SU-DHL-6 (cell line): ENCODE measurements around the gene TENM4.

Experiments used
- H2AFZ ChIP-seq: fragments of 200-600 bp; sonication (generic); 2 replicates; pipeline ENCODE4 v1.6.1; 2014; ENCODE audit warnings: low read depth, mild to moderate bottlenecking, moderate library complexity, mixed read lengths, antibody characterized with exemption, low read length; ENCODE audit not compliant: severe bottlenecking
- H3F3A ChIP-seq: fragments of 200-600 bp; shearing (Covaris generic); 2 replicates; pipeline ENCODE4 v1.6.0; 2016; ENCODE audit warnings: antibody characterized with exemption, mild to moderate bottlenecking; ENCODE audit not compliant: insufficient read depth
- H3K27ac ChIP-seq: fragments of 200-600 bp; sonication (generic); 2 replicates; pipeline ENCODE4 v1.5.1; 2016; ENCODE audit warnings: low read depth, mild to moderate bottlenecking, low read length, moderate library complexity, mixed read lengths
- H3K27me3 ChIP-seq: fragments of 200-600 bp; sonication (generic), shearing (Covaris generic); 2 replicates; pipeline ENCODE4 v1.6.0; 2014; ENCODE audit warnings: mild to moderate bottlenecking, low read length
- H3K36me3 ChIP-seq: fragments of 200-600 bp; sonication (generic); 2 replicates; pipeline ENCODE4 v1.6.1; 2014; ENCODE audit warnings: mild to moderate bottlenecking, low read length, mixed read lengths
- H3K4me2 ChIP-seq: fragments of 300-600, 200-600 bp; shearing (Covaris generic), sonication (generic); 2 replicates; pipeline ENCODE4 v1.6.0; 2014; ENCODE audit warnings: low read length, low read depth, mild to moderate bottlenecking; ENCODE audit not compliant: poor library complexity, severe bottlenecking
- H3K4me3 ChIP-seq: fragments of 200-600 bp; sonication (generic); 2 replicates; pipeline ENCODE4 v1.5.1; 2014; ENCODE audit warnings: antibody characterized with exemption, low read length, mild to moderate bottlenecking, mixed read lengths; ENCODE audit not compliant: insufficient read depth, poor library complexity, severe bottlenecking
- H3K79me2 ChIP-seq: fragments of 200-600 bp; sonication (generic); 2 replicates; pipeline ENCODE4 v1.6.1; 2014; ENCODE audit warnings: mild to moderate bottlenecking, low read length, moderate library complexity; ENCODE audit not compliant: insufficient read depth
- H3K9ac ChIP-seq: fragments of 200-600 bp; sonication (generic); 2 replicates; pipeline ENCODE4 v1.7.0; 2014; ENCODE audit warnings: mild to moderate bottlenecking, low read length
- H3K9me2 ChIP-seq: fragments of 200-600 bp; sonication (generic); replicated peaks from 2 replicates; pipeline ENCODE4 v1.6.1; 2014; ENCODE audit warnings: low read length; ENCODE audit not compliant: insufficient read depth
- H3K9me3 ChIP-seq: fragments of 200-600 bp; sonication (generic); 2 replicates; pipeline ENCODE4 v1.6.1; 2014; ENCODE audit warnings: low read length, mixed read lengths; ENCODE audit not compliant: insufficient read depth
- H4K20me1 ChIP-seq: fragments of 200-600 bp; sonication (generic); 2 replicates; pipeline ENCODE4 v1.6.1; 2014; ENCODE audit warnings: low read depth, mild to moderate bottlenecking, antibody characterized with exemption, low read length, moderate library complexity, mixed read lengths
- EZH2phosphoT487 ChIP-seq: fragments of 200-600 bp; sonication (generic), shearing (Covaris generic); conservative IDR thresholded peaks from 2 replicates; pipeline ENCODE4 v1.6.1; 2018; ENCODE audit warnings: mild to moderate bottlenecking, antibody characterized with exemption, low read length, moderate library complexity, mixed read lengths
- TF ChIP-seq, protein P1 (sequence below): fragments of 200-600 bp; sonication (generic); IDR thresholded peaks from one replicate; pipeline ENCODE4 v1.5.1; 2017; ENCODE audit warnings: antibody characterized with exemption, mild to moderate bottlenecking, low read length, moderate library complexity; ENCODE audit not compliant: insufficient read depth, poor library complexity, severe bottlenecking

TENM4 gene

DNA sequence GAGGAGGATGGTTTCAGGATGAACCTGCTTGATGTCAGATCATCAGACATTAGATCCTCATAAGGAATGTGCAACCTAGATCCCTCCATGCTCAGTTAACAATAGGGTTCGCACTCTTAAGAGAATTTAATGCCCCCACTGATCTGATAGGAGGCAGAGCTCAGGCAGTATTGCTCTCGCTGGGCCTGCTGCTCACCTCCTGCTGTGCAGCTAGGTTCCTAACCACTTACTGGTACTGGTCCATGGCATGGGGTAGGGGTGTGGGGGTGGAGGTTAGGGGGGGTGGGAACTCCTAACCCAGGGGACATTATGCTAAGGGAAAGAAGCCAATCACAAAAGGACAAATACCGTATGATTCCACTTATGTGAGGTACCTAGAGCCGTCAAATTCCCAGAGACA is 256.5 kb downstream of the TENM4 start:
- Histone ChIP-seq H3K9ac (no peak overlapping the region), H3K79me2 (no peaks in the 10 kb centered on the region), H3K9me3 (no peaks in the 10 kb centered on the region), H4K20me1 (no peaks in the 10 kb centered on the region), H3F3A (no peaks in the 10 kb centered on the region), H3K9me2 (no peaks in the 10 kb centered on the region), H3K36me3 (no peaks in the 10 kb centered on the region), H3K27ac (no peak overlapping the region), H2AFZ (no peak overlapping the region), H3K4me3 (no peak overlapping the region), H3K27me3 (no peaks in the 10 kb centered on the region), H3K4me2 (no peak overlapping the region)
- TF ChIP-seq EZH2phosphoT487 = no peak
- TF ChIP-seq, protein P1, sequence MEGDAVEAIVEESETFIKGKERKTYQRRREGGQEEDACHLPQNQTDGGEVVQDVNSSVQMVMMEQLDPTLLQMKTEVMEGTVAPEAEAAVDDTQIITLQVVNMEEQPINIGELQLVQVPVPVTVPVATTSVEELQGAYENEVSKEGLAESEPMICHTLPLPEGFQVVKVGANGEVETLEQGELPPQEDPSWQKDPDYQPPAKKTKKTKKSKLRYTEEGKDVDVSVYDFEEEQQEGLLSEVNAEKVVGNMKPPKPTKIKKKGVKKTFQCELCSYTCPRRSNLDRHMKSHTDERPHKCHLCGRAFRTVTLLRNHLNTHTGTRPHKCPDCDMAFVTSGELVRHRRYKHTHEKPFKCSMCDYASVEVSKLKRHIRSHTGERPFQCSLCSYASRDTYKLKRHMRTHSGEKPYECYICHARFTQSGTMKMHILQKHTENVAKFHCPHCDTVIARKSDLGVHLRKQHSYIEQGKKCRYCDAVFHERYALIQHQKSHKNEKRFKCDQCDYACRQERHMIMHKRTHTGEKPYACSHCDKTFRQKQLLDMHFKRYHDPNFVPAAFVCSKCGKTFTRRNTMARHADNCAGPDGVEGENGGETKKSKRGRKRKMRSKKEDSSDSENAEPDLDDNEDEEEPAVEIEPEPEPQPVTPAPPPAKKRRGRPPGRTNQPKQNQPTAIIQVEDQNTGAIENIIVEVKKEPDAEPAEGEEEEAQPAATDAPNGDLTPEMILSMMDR = no peak

- TF ChIP-seq, protein P1 = no peak
- no peak for TF ChIP-seq EZH2phosphoT487
- Histone ChIP-seq H3K4me3 (no peak overlapping the region), H3K9me3 (no peaks in the 10 kb centered on the region), H3K27me3 (no peaks in the 10 kb centered on the region), H3K9me2 (no peaks in the 10 kb centered on the region), H4K20me1 (no peaks in the 10 kb centered on the region), H3K27ac (no peak overlapping the region), H3F3A (no peaks in the 10 kb centered on the region), H2AFZ (no peak overlapping the region), H3K9ac (no peak overlapping the region), H3K36me3 (no peaks in the 10 kb centered on the region), H3K79me2 (no peaks in the 10 kb centered on the region), H3K4me2 (no peak overlapping the region)
These were observed 258.0 kb downstream of the TENM4 start for GRCh38 chr11:79182794-79183193.

DNA sequence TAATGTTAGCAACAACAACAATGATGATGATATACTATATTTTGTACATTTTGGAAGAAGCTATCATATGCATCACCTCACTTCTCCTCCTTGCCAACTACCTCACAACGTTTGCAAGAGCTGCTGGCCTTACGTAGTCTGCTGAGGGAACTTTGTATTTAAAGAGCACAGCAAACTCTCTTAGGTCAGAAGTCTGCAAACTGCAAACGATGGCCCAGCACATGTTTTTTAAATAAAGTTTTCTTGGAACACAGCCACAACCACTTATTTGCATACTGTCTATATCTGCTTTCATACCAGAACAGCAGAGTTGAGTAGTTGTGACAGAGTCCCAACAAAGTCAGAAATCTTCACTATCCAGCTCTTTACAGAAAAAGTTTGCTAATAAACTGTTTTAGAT is 261.7 kb downstream of the TENM4 start:
- H3K27ac ChIP-seq = no peak overlapping the region
- H3F3A ChIP-seq = no peaks in the 10 kb centered on the region
- no peaks in the 10 kb centered on the region for H3K9me3 ChIP-seq
- H3K9ac ChIP-seq = no peak overlapping the region
- TF ChIP-seq EZH2phosphoT487 = no peak
- TF ChIP-seq, protein P1 = no peak
- H3K27me3 ChIP-seq = no peaks in the 10 kb centered on the region
- no peak overlapping the region for H2AFZ ChIP-seq
- no peaks in the 10 kb centered on the region for H3K9me2 ChIP-seq
- H3K4me3 ChIP-seq = no peak overlapping the region
- H3K79me2 ChIP-seq = no peaks in the 10 kb centered on the region
- H4K20me1 ChIP-seq = no peaks in the 10 kb centered on the region
- no peak overlapping the region for H3K4me2 ChIP-seq
- no peaks in the 10 kb centered on the region for H3K36me3 ChIP-seq
